Endothelial cell of umbilical vein (primary cell): ENCODE data around the gene SDK2.

ENCODE experiments used
- EZH2 ChIP-seq: IDR thresholded peaks from 2 replicates; pipeline ENCODE4 v1.6.1; 2012; ENCODE audit warnings: borderline replicate concordance, low read depth, mild to moderate bottlenecking, moderate library complexity, low read length, inconsistent platforms; ENCODE audit not compliant: severe bottlenecking
- FOS ChIP-seq: IDR thresholded peaks from 2 replicates; pipeline ENCODE4 v1.6.1; 2011; ENCODE audit warnings: mild to moderate bottlenecking, low read length, moderate library complexity, borderline replicate concordance; ENCODE audit not compliant: insufficient read depth
- GATA2 ChIP-seq: IDR thresholded peaks from 2 replicates; pipeline ENCODE4 v1.7.0; 2011; ENCODE audit warnings: low read depth, mild to moderate bottlenecking, moderate library complexity, mixed read lengths, low read length; ENCODE audit not compliant: insufficient read length, insufficient read depth
- POLR2A ChIP-seq: IDR thresholded peaks from 2 replicates; pipeline ENCODE4 v1.6.1; 2012; ENCODE audit warnings: low read depth, mild to moderate bottlenecking, control low read depth, low read length
- POLR2AphosphoS5 ChIP-seq: IDR thresholded peaks from 2 replicates; pipeline ENCODE4 v1.6.1; 2012; ENCODE audit warnings: low read depth, mild to moderate bottlenecking, control low read depth, low read length, moderate library complexity; ENCODE audit not compliant: insufficient read depth
- TF ChIP-seq, protein P1 (sequence below), 2 donors: IDR thresholded peaks; 1 replicate in 1 of 2; 2 replicates in 1 of 2; pipeline ENCODE4 v1.5.1; 2011; ENCODE audit warnings: low read length in 2 of 2, mild to moderate bottlenecking in 2 of 2, moderate library complexity in 2 of 2, control low read depth in 1 of 2, inconsistent platforms in 1 of 2, low read depth in 1 of 2; ENCODE audit not compliant: insufficient read depth in 1 of 2; ENCODE audit errors: extremely low read depth in 1 of 2
- TF ChIP-seq, protein P2 (sequence below): IDR thresholded peaks from 2 replicates; pipeline ENCODE4 v1.6.1; 2011; ENCODE audit not compliant: insufficient read depth, insufficient read length

DNA sequence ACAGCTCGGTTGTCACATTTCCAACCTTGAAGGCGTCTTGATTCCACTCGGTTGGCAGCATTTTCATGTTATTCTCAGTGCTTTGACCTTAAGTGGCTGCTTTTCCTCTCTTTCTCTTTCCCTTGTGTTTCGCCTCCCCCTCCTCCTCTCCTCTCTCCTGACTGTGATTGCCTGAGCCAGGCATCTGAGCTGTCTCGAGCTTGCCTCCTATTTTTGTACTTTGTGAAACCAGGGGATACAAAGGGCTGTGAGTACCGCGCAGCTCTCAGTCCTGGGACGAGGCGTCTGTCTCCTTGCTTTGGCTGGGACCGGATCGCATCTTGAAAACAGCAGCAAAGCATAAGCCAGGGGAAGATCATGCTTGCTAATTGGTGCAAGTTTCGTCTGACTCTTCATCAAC, 48.8 kb upstream of the SDK2 start:
- TF ChIP-seq, protein P1, sequence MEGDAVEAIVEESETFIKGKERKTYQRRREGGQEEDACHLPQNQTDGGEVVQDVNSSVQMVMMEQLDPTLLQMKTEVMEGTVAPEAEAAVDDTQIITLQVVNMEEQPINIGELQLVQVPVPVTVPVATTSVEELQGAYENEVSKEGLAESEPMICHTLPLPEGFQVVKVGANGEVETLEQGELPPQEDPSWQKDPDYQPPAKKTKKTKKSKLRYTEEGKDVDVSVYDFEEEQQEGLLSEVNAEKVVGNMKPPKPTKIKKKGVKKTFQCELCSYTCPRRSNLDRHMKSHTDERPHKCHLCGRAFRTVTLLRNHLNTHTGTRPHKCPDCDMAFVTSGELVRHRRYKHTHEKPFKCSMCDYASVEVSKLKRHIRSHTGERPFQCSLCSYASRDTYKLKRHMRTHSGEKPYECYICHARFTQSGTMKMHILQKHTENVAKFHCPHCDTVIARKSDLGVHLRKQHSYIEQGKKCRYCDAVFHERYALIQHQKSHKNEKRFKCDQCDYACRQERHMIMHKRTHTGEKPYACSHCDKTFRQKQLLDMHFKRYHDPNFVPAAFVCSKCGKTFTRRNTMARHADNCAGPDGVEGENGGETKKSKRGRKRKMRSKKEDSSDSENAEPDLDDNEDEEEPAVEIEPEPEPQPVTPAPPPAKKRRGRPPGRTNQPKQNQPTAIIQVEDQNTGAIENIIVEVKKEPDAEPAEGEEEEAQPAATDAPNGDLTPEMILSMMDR (IDR thresholded peaks at IDR 0.05; ENCODE audit: extremely low read depth in 1 of 2, insufficient read depth in 1 of 2, low read depth in 1 of 2, low read length in 2 of 2), result no peak
- TF ChIP-seq POLR2A, result no peak
- no peak for TF ChIP-seq POLR2AphosphoS5
- TF ChIP-seq, protein P2, sequence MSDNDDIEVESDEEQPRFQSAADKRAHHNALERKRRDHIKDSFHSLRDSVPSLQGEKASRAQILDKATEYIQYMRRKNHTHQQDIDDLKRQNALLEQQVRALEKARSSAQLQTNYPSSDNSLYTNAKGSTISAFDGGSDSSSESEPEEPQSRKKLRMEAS, result no peak
- no peak for TF ChIP-seq FOS
- no peak for TF ChIP-seq EZH2
- TF ChIP-seq GATA2, result no peak
